ENCODE measurements around the gene TEX28.
"Not testable (repeated sequence)": the region's sequence is repeated elsewhere in the genome, so short reads cannot be mapped to it uniquely, and the experiment has no call there.

Gene TEX28

GRCh38 chrX:154294791-154295574, at the start of gene TEX28:
TEX28 (minus strand) TSS chrX:154295124; CDS start chrX:154292117, 3,007 bp downstream.
- in situ Hi-C loops (cut with MboI; ENCODE audit: low sequenced_read_pairs): no loop called here

DNA sequence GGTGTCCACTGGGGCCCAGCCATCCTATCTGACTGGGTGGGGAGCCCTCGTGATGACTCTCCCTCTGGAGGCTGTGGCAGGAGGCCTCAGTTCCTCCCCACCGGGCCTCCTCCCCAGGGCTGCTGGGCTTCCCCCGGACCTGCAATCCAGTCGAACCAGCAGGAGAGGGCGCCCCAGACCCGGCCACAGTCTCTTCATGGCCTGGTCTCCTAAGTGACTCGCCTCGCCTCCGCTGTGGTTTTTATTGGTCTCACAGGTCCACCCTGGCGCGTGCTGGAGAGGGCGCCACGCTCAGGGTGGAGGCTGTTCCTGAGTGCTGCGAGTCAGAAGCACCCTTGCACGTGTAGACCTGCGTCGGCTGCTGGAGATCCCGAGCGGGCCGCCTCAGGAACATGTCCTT, 48.7 kb upstream of the TEX28 start:
- in situ Hi-C loops (cut with MboI; ENCODE audit: low sequenced_read_pairs): not testable (repeated sequence)

DNA sequence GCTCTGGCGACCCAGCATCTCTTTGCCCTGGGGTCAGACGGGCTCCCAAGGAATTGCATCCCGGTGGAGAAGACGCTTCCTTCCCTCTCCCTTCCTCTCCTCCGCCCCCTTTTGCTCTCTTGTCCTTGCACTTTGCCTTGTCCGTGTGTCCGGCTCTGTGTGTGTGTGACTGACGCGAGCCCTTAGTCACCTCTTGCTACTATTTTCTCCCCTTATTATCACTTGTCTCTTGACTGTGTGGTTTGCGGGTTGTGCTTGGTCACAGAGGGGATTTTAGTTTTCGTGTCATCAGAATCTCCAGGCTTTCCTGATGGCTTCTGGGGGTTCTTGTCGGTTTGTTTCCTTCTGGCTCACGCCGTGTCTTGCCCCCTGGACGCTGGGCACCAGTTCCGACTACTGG, 48.1 kb upstream of the TEX28 start:
- in situ Hi-C loops (cut with MboI; ENCODE audit: low sequenced_read_pairs): not testable (repeated sequence)

DNA sequence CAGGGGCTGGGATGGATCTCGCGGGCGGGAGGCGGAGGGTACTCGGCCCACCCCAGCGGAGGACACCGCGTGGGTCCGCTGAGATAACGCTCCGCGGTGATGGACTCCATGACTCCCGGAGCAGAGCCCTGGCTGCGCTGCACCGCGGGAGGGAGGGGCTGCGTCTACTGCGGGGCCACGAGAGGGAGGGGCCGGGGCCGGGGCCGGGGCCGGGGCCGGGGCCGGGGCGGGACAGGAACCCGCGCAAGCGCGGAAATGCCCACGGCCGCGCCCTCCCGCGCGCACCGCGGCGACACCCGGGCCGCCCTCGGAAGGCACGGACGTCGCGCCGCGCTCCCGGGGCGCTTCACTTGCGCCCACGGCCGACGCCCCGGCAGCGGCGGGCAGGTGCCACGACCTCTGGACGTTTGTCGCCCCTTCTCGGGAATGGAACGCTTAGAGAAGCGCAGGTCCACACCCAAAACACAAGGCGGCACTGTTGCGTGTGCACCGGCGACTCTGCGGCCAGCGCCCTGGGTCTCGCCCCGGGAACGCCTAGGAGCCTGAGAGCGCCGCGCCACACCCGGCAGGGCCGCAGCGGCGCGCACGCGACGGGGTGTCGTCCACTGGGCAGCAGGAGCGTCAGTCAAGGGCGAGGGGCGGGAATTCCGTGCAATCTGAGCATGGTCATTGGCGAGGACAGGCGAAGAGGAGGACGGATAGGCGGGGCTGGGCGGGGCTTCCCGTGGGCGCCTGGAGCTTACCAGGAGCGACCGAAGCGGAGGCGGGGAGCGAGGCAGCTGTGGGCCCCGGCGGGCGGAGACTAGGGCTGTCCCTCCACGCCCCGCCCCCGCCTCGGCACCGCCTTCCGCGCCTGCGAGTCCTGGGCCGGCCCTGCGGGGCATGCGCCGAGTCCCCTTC, 46.7 kb upstream of the TEX28 start:
- in situ Hi-C loops (cut with MboI; ENCODE audit: low sequenced_read_pairs): not testable (repeated sequence)

GRCh38 chrX:154334496-154334895, 39.6 kb upstream of the TEX28 start:
- in situ Hi-C loops (cut with MboI; ENCODE audit: low sequenced_read_pairs): no loop called here

- in situ Hi-C loops (cut with MboI; ENCODE audit: low sequenced_read_pairs): no loop called here
Observed at GRCh38 chrX:154333837-154334271, 38.9 kb upstream of the TEX28 start.

DNA sequence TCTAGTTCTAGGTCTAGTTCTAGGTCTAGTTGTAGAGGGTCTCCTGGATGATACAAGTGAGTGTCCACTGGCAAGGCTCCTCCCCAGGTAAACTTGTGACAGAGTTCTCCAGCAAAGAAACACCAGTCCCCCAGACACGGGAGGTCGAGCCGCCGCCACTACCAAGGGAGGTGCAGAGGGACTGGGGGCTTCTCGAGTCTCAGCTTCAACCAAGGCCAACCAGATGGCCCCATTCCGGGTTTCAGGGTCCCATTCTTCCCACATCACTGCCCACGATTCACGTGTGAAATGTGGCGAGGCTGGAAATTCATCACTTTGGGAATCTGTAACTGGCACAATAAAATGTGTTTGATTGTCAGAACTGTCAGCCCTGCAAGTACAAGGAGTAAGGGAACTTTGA, 38.2 kb upstream of the TEX28 start:
- in situ Hi-C loops (cut with MboI; ENCODE audit: low sequenced_read_pairs): no loop called here

DNA sequence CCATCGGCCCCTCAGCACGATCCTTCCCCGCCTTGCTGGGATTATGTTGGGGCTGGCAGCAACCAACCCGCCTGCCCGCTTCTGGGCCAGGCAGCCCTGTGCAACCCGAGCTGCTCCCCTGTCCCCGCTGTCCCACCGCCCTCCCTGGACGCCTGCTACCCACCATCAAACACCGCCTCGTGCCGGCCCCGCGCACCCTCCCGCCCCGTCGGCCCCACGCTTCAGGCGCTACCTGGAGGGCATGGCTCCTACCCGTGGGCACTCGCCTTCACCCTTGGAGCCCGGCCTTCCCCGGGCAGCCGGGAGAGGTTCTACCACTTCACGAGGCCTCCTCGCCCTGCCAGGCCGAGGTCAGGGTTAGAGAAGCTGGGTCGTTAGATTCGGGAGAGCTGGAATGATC, 37.6 kb upstream of the TEX28 start:
- in situ Hi-C loops (cut with MboI; ENCODE audit: low sequenced_read_pairs): no loop called here

DNA sequence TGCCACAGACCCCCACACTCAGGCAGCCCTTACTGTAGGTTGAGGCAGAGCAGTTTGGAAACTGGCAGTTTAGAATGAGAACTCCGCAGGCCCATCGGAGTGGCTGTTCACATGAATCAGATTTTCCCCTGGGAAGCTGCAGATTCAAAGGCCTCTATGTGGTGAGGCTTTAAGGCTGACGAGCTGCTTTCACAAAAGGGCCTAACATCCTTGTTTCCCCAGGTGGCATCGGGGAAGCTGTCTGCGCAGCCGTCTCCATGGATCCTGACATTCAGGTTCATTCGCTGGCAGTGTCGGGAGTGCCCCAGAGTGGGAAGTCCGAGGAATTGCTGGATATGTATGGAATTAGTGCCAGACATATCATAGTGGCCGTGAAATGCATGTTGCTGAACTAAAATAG, 34.4 kb upstream of the TEX28 start:
- in situ Hi-C loops (cut with MboI; ENCODE audit: low sequenced_read_pairs): no loop called here

DNA sequence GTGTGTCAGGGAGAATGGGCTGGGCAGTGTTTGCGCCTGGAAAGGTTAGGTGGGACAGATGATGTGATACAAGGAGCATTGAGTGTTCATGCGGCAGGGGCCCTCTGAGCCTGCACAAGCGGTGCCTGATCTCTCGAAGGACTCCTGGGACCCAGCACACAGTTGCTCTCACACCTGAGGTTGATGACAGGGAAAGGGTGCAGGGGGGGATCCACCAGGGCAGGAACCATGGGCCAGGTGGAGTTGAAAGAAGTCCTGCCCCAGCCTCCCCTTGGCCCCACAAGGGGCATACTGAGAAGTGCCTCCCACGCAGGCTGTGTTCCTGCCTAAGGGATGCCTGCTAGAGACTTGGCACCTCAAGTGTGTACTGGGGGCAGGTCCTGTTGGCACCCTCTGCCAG, 33.7 kb upstream of the TEX28 start:
- in situ Hi-C loops (cut with MboI; ENCODE audit: low sequenced_read_pairs): no loop called here

DNA sequence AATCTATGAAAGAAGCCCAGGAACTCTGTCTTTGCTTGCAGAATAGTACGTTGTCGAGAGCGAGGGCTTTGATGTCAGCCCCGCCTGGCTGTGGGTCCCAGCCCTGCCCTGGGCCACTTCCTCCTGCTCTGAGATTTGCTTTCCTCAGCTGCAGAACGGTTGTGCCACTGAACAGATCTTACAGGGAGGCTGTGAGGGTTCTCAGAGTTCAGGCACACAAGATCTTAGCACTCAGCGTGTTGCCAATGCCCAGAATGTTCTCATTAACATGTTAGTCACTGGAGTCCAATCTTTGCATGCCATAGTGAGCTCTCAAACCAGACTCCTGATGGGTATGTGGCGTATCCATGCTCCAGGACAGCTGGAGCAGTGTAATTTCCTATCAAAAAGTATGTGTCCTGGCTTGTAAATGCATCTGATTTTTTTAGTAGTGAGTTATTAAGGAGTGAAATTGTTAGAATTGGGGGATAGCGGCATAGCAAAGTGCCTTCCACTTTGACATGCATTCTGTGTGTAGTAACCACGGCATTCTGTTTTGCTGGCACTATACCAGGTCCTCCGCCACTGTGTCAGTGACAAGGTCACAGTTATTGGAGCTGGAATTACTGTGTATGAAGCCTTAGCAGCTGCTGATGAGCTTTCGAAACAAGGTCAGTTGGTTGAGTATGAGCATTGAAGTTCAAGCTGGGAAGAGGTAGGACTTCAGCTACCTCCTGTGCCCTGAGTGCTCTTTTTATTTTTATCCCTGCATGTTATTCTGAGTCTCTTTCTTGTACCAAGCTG, 32.3 kb upstream of the TEX28 start:
- in situ Hi-C loops (cut with MboI; ENCODE audit: low sequenced_read_pairs): no loop called here

DNA sequence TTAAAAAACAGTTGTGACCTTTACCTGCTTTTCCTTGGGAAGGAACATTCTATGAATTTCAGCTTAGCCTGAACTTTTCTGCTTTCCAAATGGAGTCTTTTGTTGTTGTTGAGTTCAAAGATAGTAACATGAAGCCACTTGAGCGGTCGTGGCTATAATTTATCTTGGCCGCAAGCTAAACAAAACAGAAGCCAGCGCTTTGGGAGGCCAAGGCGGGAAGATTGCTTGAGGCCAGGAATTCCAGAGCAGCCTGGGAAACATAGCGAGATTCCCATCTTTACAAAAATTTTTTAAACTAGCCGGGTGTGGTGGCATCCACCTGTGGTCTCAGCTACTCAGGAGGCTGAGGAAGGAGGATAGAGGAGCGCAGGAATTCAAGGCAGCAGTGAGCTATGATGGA, 30.6 kb upstream of the TEX28 start:
- in situ Hi-C loops (cut with MboI; ENCODE audit: low sequenced_read_pairs): no loop called here

- in situ Hi-C loops (cut with MboI; ENCODE audit: low sequenced_read_pairs): no loop called here
Observed at GRCh38 chrX:154323537-154323936, 28.6 kb upstream of the TEX28 start.

- in situ Hi-C loops (cut with MboI; ENCODE audit: low sequenced_read_pairs): no loop called here
Observed at GRCh38 chrX:154322890-154323289, 28.0 kb upstream of the TEX28 start.

DNA sequence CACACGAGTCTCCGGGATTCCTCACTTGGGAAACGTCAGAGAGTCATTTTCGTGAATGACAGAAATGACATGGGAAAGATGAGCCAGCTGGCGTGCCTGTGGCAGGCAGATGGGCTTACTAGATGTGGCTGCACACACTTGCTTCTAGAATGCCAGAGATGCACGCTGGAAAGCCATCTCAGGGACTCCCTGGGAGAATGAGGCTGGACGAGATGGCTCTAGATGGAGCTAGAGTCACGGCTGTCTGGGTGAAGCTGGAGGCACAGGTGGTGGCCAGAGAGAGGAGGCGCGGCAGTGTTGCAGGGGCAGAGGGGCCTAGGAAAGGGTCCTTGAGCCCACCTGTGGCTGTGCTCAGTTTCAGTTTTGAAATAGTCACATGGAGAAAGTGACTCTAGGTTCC, 26.7 kb upstream of the TEX28 start:
- in situ Hi-C loops (cut with MboI; ENCODE audit: low sequenced_read_pairs): no loop called here

DNA sequence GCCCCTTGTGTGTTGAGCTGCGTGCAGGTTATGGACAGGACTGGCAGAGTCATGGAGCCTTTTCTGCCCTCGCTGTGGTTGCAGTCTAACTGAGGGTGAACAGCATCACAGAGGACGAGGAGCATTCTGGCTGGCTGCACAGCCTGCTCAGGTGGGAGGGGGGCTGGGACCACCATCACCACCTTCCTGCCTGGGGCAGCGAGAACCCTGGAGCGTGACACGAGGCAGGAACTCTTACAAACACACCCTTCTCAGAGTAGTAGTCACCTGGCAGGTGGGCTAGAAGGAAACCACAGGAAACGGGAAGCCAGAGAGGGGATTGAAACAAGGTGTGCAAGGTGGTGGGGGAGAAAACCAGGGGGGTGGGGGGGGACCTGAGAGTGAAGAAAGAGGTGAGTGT, 26.2 kb upstream of the TEX28 start:
- in situ Hi-C loops (cut with MboI; ENCODE audit: low sequenced_read_pairs): no loop called here

DNA sequence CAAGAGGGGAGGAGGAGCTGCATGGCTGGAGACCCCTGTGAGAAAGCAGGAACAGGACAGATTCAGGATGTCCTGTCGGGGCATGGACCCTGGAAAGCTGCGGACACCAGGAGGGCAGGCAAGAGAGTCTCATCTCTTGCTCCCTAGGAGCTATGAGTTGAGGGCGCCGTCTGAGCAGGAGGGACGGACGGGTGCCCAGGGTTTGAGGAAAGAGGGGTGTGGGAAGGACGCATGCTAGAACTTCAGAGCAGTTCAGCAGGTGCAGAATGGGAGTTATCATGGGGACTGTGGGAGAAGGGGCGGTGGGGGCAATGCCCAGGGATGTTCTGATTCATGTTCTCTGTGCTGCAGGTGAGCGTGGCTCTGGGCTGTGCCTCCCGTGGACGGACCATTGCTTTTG, 25.5 kb upstream of the TEX28 start:
- in situ Hi-C loops (cut with MboI; ENCODE audit: low sequenced_read_pairs): no loop called here

DNA sequence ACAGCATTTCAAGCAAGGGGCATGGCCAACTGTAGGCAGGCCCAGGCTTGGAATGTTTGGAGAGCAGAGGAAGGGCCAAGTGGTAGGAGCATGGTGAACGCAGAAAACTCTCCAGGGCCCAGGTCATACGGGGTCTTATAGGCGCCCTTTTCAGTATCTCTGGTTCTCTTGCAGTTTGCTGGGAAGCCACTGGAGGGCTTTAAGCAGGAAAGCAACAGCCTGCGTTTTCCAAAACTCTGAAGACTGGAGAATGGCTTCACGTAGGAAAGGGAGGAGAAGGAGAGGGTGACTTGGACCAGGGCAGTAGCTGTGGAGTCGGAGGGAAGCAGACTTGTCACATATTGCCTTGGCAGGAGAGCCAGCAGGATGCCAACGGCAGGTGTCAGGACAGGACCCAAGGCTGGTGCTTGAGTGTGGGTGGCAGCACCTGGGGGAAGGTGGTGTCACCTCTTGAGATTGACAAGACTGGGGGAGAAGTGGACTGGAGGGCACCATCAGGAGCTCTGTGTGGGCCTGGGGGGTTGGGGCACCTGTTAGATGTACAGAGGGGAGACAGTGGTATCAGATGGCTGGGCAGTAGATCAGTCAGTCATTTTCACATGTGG, 22.6 kb upstream of the TEX28 start:
- in situ Hi-C loops (cut with MboI; ENCODE audit: low sequenced_read_pairs): no loop called here

GRCh38 chrX:154315416-154315815, 20.5 kb upstream of the TEX28 start:
- in situ Hi-C loops (cut with MboI; ENCODE audit: low sequenced_read_pairs): no loop called here

GRCh38 chrX:154313147-154313546, 18.2 kb upstream of the TEX28 start:
- in situ Hi-C loops (cut with MboI; ENCODE audit: low sequenced_read_pairs): no loop called here

- in situ Hi-C loops (cut with MboI; ENCODE audit: low sequenced_read_pairs): no loop called here
Observed at GRCh38 chrX:154312116-154312515, 17.2 kb upstream of the TEX28 start.

Data from HL-60/S4 (cell line).